ENCODE results near the gene WFDC6.

- TF ChIP-seq, protein P1, sequence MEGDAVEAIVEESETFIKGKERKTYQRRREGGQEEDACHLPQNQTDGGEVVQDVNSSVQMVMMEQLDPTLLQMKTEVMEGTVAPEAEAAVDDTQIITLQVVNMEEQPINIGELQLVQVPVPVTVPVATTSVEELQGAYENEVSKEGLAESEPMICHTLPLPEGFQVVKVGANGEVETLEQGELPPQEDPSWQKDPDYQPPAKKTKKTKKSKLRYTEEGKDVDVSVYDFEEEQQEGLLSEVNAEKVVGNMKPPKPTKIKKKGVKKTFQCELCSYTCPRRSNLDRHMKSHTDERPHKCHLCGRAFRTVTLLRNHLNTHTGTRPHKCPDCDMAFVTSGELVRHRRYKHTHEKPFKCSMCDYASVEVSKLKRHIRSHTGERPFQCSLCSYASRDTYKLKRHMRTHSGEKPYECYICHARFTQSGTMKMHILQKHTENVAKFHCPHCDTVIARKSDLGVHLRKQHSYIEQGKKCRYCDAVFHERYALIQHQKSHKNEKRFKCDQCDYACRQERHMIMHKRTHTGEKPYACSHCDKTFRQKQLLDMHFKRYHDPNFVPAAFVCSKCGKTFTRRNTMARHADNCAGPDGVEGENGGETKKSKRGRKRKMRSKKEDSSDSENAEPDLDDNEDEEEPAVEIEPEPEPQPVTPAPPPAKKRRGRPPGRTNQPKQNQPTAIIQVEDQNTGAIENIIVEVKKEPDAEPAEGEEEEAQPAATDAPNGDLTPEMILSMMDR (IDR thresholded peaks at IDR 0.05): no peak
- TF ChIP-seq POLR2AphosphoS5 (IDR thresholded peaks at IDR 0.05; ENCODE audit: low read depth, low read length) (no peak), TCF7L2 (IDR thresholded peaks at IDR 0.05; ENCODE audit: low read depth, low read length) (no peak), SIN3A (IDR thresholded peaks at IDR 0.05; ENCODE audit: borderline replicate concordance, insufficient read depth, low read depth, low read length) (no peak)
- TF ChIP-seq, protein P2, sequence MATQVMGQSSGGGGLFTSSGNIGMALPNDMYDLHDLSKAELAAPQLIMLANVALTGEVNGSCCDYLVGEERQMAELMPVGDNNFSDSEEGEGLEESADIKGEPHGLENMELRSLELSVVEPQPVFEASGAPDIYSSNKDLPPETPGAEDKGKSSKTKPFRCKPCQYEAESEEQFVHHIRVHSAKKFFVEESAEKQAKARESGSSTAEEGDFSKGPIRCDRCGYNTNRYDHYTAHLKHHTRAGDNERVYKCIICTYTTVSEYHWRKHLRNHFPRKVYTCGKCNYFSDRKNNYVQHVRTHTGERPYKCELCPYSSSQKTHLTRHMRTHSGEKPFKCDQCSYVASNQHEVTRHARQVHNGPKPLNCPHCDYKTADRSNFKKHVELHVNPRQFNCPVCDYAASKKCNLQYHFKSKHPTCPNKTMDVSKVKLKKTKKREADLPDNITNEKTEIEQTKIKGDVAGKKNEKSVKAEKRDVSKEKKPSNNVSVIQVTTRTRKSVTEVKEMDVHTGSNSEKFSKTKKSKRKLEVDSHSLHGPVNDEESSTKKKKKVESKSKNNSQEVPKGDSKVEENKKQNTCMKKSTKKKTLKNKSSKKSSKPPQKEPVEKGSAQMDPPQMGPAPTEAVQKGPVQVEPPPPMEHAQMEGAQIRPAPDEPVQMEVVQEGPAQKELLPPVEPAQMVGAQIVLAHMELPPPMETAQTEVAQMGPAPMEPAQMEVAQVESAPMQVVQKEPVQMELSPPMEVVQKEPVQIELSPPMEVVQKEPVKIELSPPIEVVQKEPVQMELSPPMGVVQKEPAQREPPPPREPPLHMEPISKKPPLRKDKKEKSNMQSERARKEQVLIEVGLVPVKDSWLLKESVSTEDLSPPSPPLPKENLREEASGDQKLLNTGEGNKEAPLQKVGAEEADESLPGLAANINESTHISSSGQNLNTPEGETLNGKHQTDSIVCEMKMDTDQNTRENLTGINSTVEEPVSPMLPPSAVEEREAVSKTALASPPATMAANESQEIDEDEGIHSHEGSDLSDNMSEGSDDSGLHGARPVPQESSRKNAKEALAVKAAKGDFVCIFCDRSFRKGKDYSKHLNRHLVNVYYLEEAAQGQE (IDR thresholded peaks at IDR 0.05; ENCODE audit: insufficient read depth in 1 of 2, low read depth in 2 of 2, low read length in 1 of 2): no peak
Measured at GRCh38 chr20:45578231-45578630, 38.9 kb upstream of the WFDC6 start.

Data from Panc1 (cell line).